Tibial nerve (tissue), 3 donors: ENCODE results near the gene AXIN1.

Experiments
- POLR2A ChIP-seq, 2 donors: fragments of 450-650 bp; IDR thresholded peaks; one replicate each; pipeline ENCODE4 v1.6.1; 2017; ENCODE audit warnings: antibody characterized with exemption in 2 of 2, mild to moderate bottlenecking in 2 of 2, moderate library complexity in 2 of 2
- TF ChIP-seq, protein P1 (sequence below), 5 experiments: fragments of 200-600 bp in 3 of 5; fragments of 450-650 bp in 2 of 5; sonication (generic) in 3 of 5; IDR thresholded peaks; one replicate each; pipeline ENCODE4 v1.5.1; 2016 to 2019; ENCODE audit warnings: antibody characterized with exemption in 5 of 5, mild to moderate bottlenecking in 3 of 5, moderate library complexity in 2 of 5

DNA sequence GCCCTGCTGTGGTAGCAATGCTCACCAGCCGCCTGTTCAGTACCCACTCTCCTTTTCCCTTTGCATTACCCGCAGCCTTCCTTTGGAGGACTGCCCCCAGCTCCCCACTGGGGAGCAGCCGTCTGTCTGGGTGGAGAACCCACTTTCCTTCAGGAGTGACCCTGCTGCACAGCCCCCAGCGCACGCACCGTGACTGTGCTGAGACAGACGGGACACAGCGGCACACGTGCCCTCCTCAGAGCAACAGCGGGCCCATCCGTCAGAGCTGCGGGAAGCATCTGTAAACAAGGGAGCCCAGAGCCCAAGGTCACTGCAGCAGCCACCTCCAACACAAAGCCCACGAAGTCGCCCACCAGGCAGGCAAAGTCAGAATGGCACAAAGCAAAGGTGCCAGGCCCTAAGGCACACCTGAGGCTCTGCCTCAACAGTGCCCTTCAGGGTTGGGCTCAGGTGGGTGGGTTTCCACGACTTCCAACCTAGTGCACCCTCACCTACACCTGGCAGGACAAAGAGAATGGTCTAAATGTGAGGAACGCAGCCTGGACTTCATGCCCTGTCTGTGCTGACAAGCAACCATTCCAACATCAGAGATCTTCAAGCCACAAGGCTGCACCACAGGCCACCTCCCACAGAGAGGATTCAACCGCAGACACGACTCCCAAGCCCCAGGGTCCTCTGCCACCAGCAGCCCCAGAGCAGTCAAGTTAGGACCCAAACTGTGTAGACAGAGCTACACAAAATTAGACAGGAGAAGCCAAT lies 9.9 kb downstream of the AXIN1 start:
- TF ChIP-seq, protein P1, sequence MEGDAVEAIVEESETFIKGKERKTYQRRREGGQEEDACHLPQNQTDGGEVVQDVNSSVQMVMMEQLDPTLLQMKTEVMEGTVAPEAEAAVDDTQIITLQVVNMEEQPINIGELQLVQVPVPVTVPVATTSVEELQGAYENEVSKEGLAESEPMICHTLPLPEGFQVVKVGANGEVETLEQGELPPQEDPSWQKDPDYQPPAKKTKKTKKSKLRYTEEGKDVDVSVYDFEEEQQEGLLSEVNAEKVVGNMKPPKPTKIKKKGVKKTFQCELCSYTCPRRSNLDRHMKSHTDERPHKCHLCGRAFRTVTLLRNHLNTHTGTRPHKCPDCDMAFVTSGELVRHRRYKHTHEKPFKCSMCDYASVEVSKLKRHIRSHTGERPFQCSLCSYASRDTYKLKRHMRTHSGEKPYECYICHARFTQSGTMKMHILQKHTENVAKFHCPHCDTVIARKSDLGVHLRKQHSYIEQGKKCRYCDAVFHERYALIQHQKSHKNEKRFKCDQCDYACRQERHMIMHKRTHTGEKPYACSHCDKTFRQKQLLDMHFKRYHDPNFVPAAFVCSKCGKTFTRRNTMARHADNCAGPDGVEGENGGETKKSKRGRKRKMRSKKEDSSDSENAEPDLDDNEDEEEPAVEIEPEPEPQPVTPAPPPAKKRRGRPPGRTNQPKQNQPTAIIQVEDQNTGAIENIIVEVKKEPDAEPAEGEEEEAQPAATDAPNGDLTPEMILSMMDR (IDR thresholded peaks at IDR 0.05) = no peak
- no peak for TF ChIP-seq POLR2A (IDR thresholded peaks at IDR 0.05)
